HepG2 (cell line): ENCODE measurements around the gene ATG16L2. TPM values are rescaled to one million over a fixed set of nuclear protein-coding genes. Genes with fewer than 3 reads are reported as not detected.
A peak's percentile ranks its signal among the peaks of the same experiment; 100 is the strongest.

ENCODE experiments used
- ADNP ChIP-seq: sonication (generic); formaldehyde crosslinking; IDR thresholded peaks from 2 replicates; pipeline ENCODE4 v1.4.0; 2020; ENCODE audit warnings: missing genetic modification reagents
- AGO2 ChIP-seq: fragments of 200-400 bp; formaldehyde crosslinking; optimal IDR thresholded peaks from 2 replicates; pipeline ENCODE3; 2017; ENCODE audit warnings: mild to moderate bottlenecking, low read depth, low read length, moderate library complexity
- CBX5 ChIP-seq: sonication (generic); formaldehyde crosslinking; IDR thresholded peaks from 2 replicates; pipeline ENCODE4 v1.4.0; 2020; ENCODE audit warnings: missing genetic modification reagents, borderline replicate concordance
- CHD4 ChIP-seq: fragments of 200-600 bp; sonication (generic); IDR thresholded peaks from 2 replicates; pipeline ENCODE4 v1.7.0; 2017; ENCODE audit warnings: mild to moderate bottlenecking, low read length, borderline replicate concordance
- GLMP ChIP-seq: sonication (generic); formaldehyde crosslinking; IDR thresholded peaks from 2 replicates; pipeline ENCODE4 v1.9.0; 2021; ENCODE audit warnings: missing genetic modification reagents, mild to moderate bottlenecking, borderline replicate concordance
- HNF4G ChIP-seq, 2 experiments: sonication (generic) in 1 of 2; formaldehyde crosslinking in 1 of 2; IDR thresholded peaks; 2 replicates each; pipeline versions ENCODE4 v1.4.0 to v1.6.1; 2011 to 2020; ENCODE audit warnings: borderline replicate concordance in 2 of 2, low read depth in 2 of 2, mild to moderate bottlenecking in 2 of 2, low read length in 1 of 2, missing genetic modification reagents in 1 of 2, moderate library complexity in 1 of 2
- RCOR2 ChIP-seq: IDR thresholded peaks from 2 replicates; pipeline ENCODE4 v1.6.1; 2016; ENCODE audit warnings: missing biosample characterization, missing genetic modification reagents
- TERF1 ChIP-seq: sonication (generic); formaldehyde crosslinking; IDR thresholded peaks from 2 replicates; pipeline ENCODE4 v1.8.0; 2022; ENCODE audit warnings: mild to moderate bottlenecking, missing genetic modification reagents, moderate library complexity
- ZFX ChIP-seq: sonication (generic); formaldehyde crosslinking; IDR thresholded peaks from 2 replicates; pipeline ENCODE4 v1.4.0; 2020; ENCODE audit warnings: mild to moderate bottlenecking, low read depth, missing genetic modification reagents, moderate library complexity
- ZMYM2 ChIP-seq: sonication (generic); formaldehyde crosslinking; IDR thresholded peaks from 2 replicates; pipeline ENCODE4 v1.8.0; 2022; ENCODE audit warnings: mild to moderate bottlenecking, missing genetic modification reagents
- ZNF503 ChIP-seq: sonication (generic); formaldehyde crosslinking; IDR thresholded peaks from 2 replicates; pipeline ENCODE4 v1.4.0; 2020; ENCODE audit warnings: missing genetic modification reagents
- ZNF761 ChIP-seq: sonication (generic); formaldehyde crosslinking; conservative IDR thresholded peaks from 2 replicates; pipeline ENCODE4 v1.4.0; 2020; ENCODE audit warnings: mild to moderate bottlenecking, missing genetic modification reagents
- ZNF790 ChIP-seq: sonication (generic); formaldehyde crosslinking; IDR thresholded peaks from 2 replicates; pipeline ENCODE4 v1.8.0; 2022; ENCODE audit warnings: missing genetic modification reagents, mild to moderate bottlenecking, borderline replicate concordance
- polyA plus RNA-seq, 8 experiments: library from polyadenylated mRNA; depleted of rRNA in 3 of 8; stranded (reverse) in 7 of 8; unstranded in 1 of 8; fragments of >200 nt; fragmentation: Illumina TruSeq in 4 of 8; extraction: Trizol in 4 of 8; gene quantifications; 2 replicates each; pipeline versions ENCODE4 v1.2.1 to v1.2.3, GENCODE V29; 2011 to 2016; ENCODE audit warnings: low read depth in 4 of 8, missing spikeins in 1 of 8, mixed read lengths in 1 of 8; ENCODE audit not compliant: insufficient read depth in 1 of 8
- total RNA-seq, 5 experiments: library from RNA; depleted of rRNA; stranded (reverse); fragments of >200 nt; fragmentation: Illumina TruSeq; extraction: Trizol; gene quantifications; 2 replicates each; pipeline ENCODE4 v1.2.3, GENCODE V29; 2016; ENCODE audit warnings: low read depth in 1 of 5
- TF ChIP-seq, protein P1 (sequence below): sonication (generic); formaldehyde crosslinking; IDR thresholded peaks from 2 replicates; pipeline ENCODE4 v1.5.1; 2020; ENCODE audit warnings: mild to moderate bottlenecking, moderate library complexity, missing genetic modification reagents
- TF ChIP-seq, protein P2 (sequence below): sonication (generic); formaldehyde crosslinking; IDR thresholded peaks from 2 replicates; pipeline ENCODE4 v1.8.1; 2023; ENCODE audit warnings: mild to moderate bottlenecking, missing genetic modification reagents

ATG16L2 gene
- total and polyA plus RNA-seq, 2 of the 13 experiments (the other 11 are each of a cell fraction or from before 2014, with no cell fraction given) = 6.2 to 14.8 TPM

DNA sequence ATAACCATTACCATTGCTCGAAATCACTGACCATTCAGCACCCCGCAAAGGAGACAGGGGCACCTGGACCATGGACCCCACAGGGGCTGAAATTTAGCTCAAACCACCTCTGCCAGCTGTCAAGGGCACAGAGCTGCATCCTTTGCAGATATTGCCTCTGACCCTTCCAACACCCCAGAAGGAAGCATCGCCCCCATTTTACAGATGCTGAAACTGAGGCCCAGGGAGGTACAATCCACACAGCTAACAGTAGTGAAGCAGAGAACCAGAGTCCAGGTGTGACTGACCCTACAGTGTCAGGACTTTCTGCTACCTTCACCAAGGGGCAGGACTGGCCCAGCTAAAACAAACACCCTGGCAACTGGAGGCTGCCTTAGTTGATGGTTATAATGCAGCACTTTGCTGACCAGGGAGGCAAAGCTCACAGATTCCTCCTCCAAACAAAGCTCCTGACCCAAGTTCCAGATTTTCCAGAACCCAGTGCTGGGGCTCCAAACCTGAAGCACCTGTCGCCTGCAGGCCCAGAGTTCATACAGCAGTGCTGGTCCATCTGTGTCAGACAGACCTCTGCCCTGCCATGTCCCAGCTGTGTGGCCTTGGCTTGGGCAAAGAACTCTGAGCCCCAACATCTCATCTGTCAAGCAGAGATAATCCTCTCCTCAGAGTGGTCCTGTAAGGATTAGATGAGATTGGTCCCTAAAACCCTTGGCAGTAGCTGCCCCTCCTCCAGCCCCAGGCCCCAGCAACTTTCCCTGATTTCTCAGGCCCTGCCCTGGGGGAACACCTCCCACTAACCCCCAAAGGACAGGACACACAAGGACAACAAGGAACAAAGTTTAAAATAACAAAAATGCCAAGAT is 46.8 kb upstream of the ATG16L2 start (continued):
- TF ChIP-seq ZNF503 = no peak
- TF ChIP-seq, protein P1, sequence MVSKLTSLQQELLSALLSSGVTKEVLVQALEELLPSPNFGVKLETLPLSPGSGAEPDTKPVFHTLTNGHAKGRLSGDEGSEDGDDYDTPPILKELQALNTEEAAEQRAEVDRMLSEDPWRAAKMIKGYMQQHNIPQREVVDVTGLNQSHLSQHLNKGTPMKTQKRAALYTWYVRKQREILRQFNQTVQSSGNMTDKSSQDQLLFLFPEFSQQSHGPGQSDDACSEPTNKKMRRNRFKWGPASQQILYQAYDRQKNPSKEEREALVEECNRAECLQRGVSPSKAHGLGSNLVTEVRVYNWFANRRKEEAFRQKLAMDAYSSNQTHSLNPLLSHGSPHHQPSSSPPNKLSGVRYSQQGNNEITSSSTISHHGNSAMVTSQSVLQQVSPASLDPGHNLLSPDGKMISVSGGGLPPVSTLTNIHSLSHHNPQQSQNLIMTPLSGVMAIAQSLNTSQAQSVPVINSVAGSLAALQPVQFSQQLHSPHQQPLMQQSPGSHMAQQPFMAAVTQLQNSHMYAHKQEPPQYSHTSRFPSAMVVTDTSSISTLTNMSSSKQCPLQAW = no peak
- TF ChIP-seq ZNF761 = 0 out of 2 replicates have a peak, but pooled peaks have one; percentile 5
- no peak for TF ChIP-seq AGO2
- TF ChIP-seq CHD4 = peak; percentile 92
- TF ChIP-seq RCOR2 (CRISPR knock-in tag) = peak; percentile 50; the same call in 1 of the 2 replicates
- no peak for TF ChIP-seq TERF1 (CRISPR knock-in tag)
- TF ChIP-seq, protein P2, sequence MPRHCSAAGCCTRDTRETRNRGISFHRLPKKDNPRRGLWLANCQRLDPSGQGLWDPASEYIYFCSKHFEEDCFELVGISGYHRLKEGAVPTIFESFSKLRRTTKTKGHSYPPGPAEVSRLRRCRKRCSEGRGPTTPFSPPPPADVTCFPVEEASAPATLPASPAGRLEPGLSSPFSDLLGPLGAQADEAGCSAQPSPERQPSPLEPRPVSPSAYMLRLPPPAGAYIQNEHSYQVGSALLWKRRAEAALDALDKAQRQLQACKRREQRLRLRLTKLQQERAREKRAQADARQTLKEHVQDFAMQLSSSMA (CRISPR knock-in tag) = 0 out of 2 replicates have a peak, but pooled peaks have one; percentile 19
- no peak for TF ChIP-seq ZNF790 (CRISPR knock-in tag)
- peak; percentile 17; the same call in 1 of the 2 replicates for TF ChIP-seq HNF4G (IDR thresholded peaks at IDR 0.05; ENCODE audit: borderline replicate concordance, low read depth, low read length)
- no peak for TF ChIP-seq HNF4G (CRISPR knock-in tag; IDR thresholded peaks at IDR 0.05; ENCODE audit: borderline replicate concordance, low read depth)
- peak; percentile 86; the same call in 1 of the 2 replicates for TF ChIP-seq ADNP
- no peak for TF ChIP-seq GLMP (CRISPR knock-in tag)
- TF ChIP-seq ZMYM2 (CRISPR knock-in tag) = peak; percentile 63; the same call in 1 of the 2 replicates
- peak; percentile 31; the same call in 1 of the 2 replicates for TF ChIP-seq ZFX (CRISPR knock-in tag)
- 0 out of 2 replicates have a peak, but pooled peaks have one; percentile 8 for TF ChIP-seq CBX5
- TF ChIP-seq, all 625 proteins: peak for 21
